Mammary epithelial cell (primary cell): ENCODE measurements around the gene RAX.

Experiments used
- CTCF ChIP-seq, 2 donors: IDR thresholded peaks in 1 of 2; conservative IDR thresholded peaks in 1 of 2; 2 replicates each; pipeline ENCODE4 v1.5.1; 2011 to 2012; ENCODE audit warnings: inconsistent platforms in 2 of 2, low read length in 2 of 2, mild to moderate bottlenecking in 2 of 2, control low read depth in 1 of 2, low read depth in 1 of 2; ENCODE audit not compliant: insufficient read depth in 1 of 2; ENCODE audit errors: extremely low read depth in 1 of 2
- EZH2 ChIP-seq: IDR thresholded peaks from 2 replicates; pipeline ENCODE4 v1.6.1; 2012; ENCODE audit warnings: low read length, inconsistent platforms, borderline replicate concordance

GRCh38 chr18:59270689-59271257 is 2.5 kb downstream of the RAX start:
- TF ChIP-seq EZH2 (peak; percentile 69), CTCF (conservative IDR thresholded peaks at IDR 0.05 in 1 of 2, IDR thresholded peaks at IDR 0.05 in 1 of 2; ENCODE audit: extremely low read depth in 1 of 2, insufficient read depth in 1 of 2, low read depth in 1 of 2, low read length in 2 of 2) (no peak)
